GM12878 (cell line): ENCODE measurements around the gene RASA1. TPM values are rescaled to one million over a fixed set of nuclear protein-coding genes. Genes with fewer than 3 reads are reported as not detected.
A peak's percentile ranks its signal among the peaks of the same experiment; 100 is the strongest.

Experiments used
- BCL11A ChIP-seq: IDR thresholded peaks from 2 replicates; pipeline ENCODE4 v1.6.1; 2011; ENCODE audit warnings: low read depth, low read length
- BCL3 ChIP-seq: IDR thresholded peaks from 2 replicates; pipeline ENCODE4 v1.6.1; 2011; ENCODE audit warnings: borderline replicate concordance, low read depth, mild to moderate bottlenecking, moderate library complexity, low read length; ENCODE audit not compliant: insufficient read depth, poor library complexity, severe bottlenecking
- CREM ChIP-seq: IDR thresholded peaks from 2 replicates; pipeline ENCODE4 v1.6.1; 2014; ENCODE audit warnings: antibody characterized with exemption, low read depth
- EED ChIP-seq: sonication (generic); IDR thresholded peaks from 2 replicates; pipeline ENCODE4 v1.6.1; 2016; ENCODE audit warnings: antibody characterized with exemption, low read depth
- EP300 ChIP-seq, 2 experiments: fragments of 150-350 bp in 1 of 2; IDR thresholded peaks; 2 replicates each; pipeline ENCODE4 v1.6.1; 2011 to 2012; ENCODE audit warnings: low read depth in 2 of 2, low read length in 2 of 2, borderline replicate concordance in 1 of 2, improper control_type of control experiment in 1 of 2, inconsistent platforms in 1 of 2; ENCODE audit not compliant: control insufficient read depth in 1 of 2
- ETV6 ChIP-seq, 2 experiments: fragments of 450-650 bp in 1 of 2; IDR thresholded peaks in 1 of 2; conservative IDR thresholded peaks in 1 of 2; 2 replicates each; pipeline ENCODE4 v1.6.1; 2014; ENCODE audit warnings: antibody characterized with exemption in 1 of 2, borderline replicate concordance in 1 of 2, low read depth in 1 of 2, mild to moderate bottlenecking in 1 of 2, moderate library complexity in 1 of 2
- EZH2 ChIP-seq: IDR thresholded peaks from 2 replicates; pipeline ENCODE4 v1.6.1; 2012; ENCODE audit warnings: low read depth, mild to moderate bottlenecking, control low read depth, inconsistent platforms, low read length, borderline replicate concordance; ENCODE audit not compliant: control insufficient read depth
- IKZF1 ChIP-seq: fragments of 450-650 bp; conservative IDR thresholded peaks from 2 replicates; pipeline ENCODE4 v1.6.1; 2017; ENCODE audit warnings: antibody characterized with exemption, mild to moderate bottlenecking
- JUND ChIP-seq: IDR thresholded peaks from 2 replicates; pipeline ENCODE4 v1.6.1; 2012; ENCODE audit warnings: low read depth, mild to moderate bottlenecking, low read length, improper control_type of control experiment, moderate library complexity
- MLLT1 ChIP-seq: fragments of 450-650 bp; IDR thresholded peaks from 2 replicates; pipeline ENCODE4 v1.6.1; 2016; ENCODE audit warnings: mild to moderate bottlenecking
- MTA3 ChIP-seq: IDR thresholded peaks from 2 replicates; pipeline ENCODE4 v1.6.1; 2012; ENCODE audit warnings: low read length, inconsistent platforms, borderline replicate concordance
- MXI1 ChIP-seq: fragments of 150-350 bp; IDR thresholded peaks from 2 replicates; pipeline ENCODE4 v1.6.1; 2011; ENCODE audit warnings: low read depth, mild to moderate bottlenecking, inconsistent platforms, low read length, improper control_type of control experiment
- NFYB ChIP-seq: IDR thresholded peaks from 2 replicates; pipeline ENCODE4 v1.6.1; 2011; ENCODE audit warnings: low read depth, mild to moderate bottlenecking, low read length, improper control_type of control experiment, moderate library complexity; ENCODE audit not compliant: insufficient read depth
- PAX8 ChIP-seq: fragments of 450-650 bp; IDR thresholded peaks from 2 replicates; pipeline ENCODE4 v1.6.1; 2017; ENCODE audit warnings: mild to moderate bottlenecking, moderate library complexity
- POLR2A ChIP-seq: IDR thresholded peaks from 2 replicates; pipeline ENCODE4 v1.6.1; 2011; ENCODE audit warnings: low read depth, mild to moderate bottlenecking, low read length
- PRDM15 ChIP-seq: fragments of 450-650 bp; formaldehyde crosslinking; IDR thresholded peaks from 2 replicates; pipeline ENCODE4 v1.4.0; 2020; ENCODE audit warnings: mild to moderate bottlenecking, moderate library complexity
- SMARCA5 ChIP-seq: fragments of 450-650 bp; IDR thresholded peaks from 2 replicates; pipeline ENCODE4 v1.6.1; 2017; ENCODE audit warnings: mild to moderate bottlenecking
- SP1 ChIP-seq: IDR thresholded peaks from one replicate; pipeline ENCODE4 v1.6.1; 2011; ENCODE audit warnings: low read depth, low read length
- SREBF2 ChIP-seq: IDR thresholded peaks from 2 replicates; pipeline ENCODE4 v1.6.1; 2012; ENCODE audit warnings: mild to moderate bottlenecking, low read length
- STAT1 ChIP-seq: fragments of 450-650 bp; conservative IDR thresholded peaks from 2 replicates; pipeline ENCODE4 v1.6.1; 2014; ENCODE audit warnings: antibody characterized with exemption, mild to moderate bottlenecking
- polyA plus RNA-seq, 11 experiments: library from polyadenylated mRNA; depleted of rRNA in 4 of 11; unstranded in 6 of 11; stranded (reverse) in 5 of 11; fragments of >200 nt; fragmentation: Nextera tagmentation in 4 of 11; fragmentation: Illumina TruSeq in 1 of 11; extraction: Ambion mirVana in 4 of 11; extraction: Trizol in 1 of 11; gene quantifications; 1 replicate in 1 of 11; 2 replicates in 10 of 11; pipeline versions ENCODE4 v1.2.1 to v1.2.3, GENCODE V29; 2011 to 2016; ENCODE audit warnings: inconsistent platforms in 2 of 11, missing spikeins in 2 of 11, low read depth in 1 of 11
- total RNA-seq, 4 experiments: library from RNA; depleted of rRNA in 3 of 4; stranded (reverse); fragments of >200 nt in 3 of 4; fragmentation: Illumina TruSeq in 1 of 4; extraction: Trizol in 1 of 4; gene quantifications; 2 replicates each; pipeline versions ENCODE4 v1.2.1 to v1.2.3, GENCODE V29; 2013 to 2021
- TF ChIP-seq, protein P1 (sequence below): fragments of 450-650 bp; IDR thresholded peaks from 2 replicates; pipeline ENCODE4 v1.6.1; 2014; ENCODE audit warnings: mild to moderate bottlenecking
- TF ChIP-seq, protein P2 (sequence below): fragments of 450-650 bp; IDR thresholded peaks from 2 replicates; pipeline ENCODE4 v1.6.1; 2017; ENCODE audit warnings: low read depth, mild to moderate bottlenecking, moderate library complexity

Gene RASA1
- total and polyA plus RNA-seq, 10 of the 15 experiments (the other 5 are each of a cell fraction or from before 2014, with no cell fraction given) = 7.8 to 72.3 (median 21.8) TPM

DNA sequence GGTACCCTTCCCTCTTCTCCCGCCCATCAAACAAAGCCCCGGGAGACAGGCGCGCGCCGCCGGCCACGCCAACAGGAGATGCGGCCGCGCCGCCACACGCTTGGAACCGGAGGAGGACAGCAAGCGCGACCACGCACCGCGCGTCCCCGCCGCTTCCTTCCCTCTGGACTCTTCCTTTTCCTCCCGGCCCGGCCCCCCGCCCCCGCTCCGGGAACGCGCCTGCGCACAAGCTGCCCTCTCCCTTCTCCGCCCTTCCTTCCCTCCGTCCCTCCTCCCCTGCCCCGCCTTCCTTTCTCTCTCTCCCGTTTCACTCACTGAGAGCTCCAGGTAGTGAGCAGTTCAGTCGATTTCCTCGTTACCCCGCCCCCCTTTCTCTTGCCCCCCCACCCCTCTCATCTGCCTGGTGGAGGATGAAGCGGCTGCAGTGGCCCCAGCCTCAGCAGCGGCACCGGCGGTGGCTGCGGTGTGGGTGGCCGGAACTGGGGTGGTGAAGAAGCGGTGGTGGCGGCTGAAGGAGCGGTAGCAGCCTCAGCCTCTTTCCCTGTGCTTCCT lies at the start of gene RASA1 (continued):
- TF ChIP-seq MTA3 (no peak; the same call in 1 of the 2 replicates), CREM (no peak), SREBF2 (no peak), SMARCA5 (peak; percentile 56), EED (peak; percentile 91), SP1 (no peak), PAX8 (no peak), EP300 (IDR thresholded peaks at IDR 0.05; ENCODE audit: borderline replicate concordance in 1 of 2, control insufficient read depth in 1 of 2, low read depth in 2 of 2, low read length in 2 of 2) (no peak), EZH2 (no peak), ETV6 (conservative IDR thresholded peaks at IDR 0.05 in 1 of 2, IDR thresholded peaks at IDR 0.05 in 1 of 2; ENCODE audit: borderline replicate concordance in 1 of 2, low read depth in 1 of 2) (no peak; a peak in 2 of 4 replicates), JUND (no peak), MLLT1 (no peak), IKZF1 (peak; percentile 99), STAT1 (no peak), BCL3 (peak; percentile 37), POLR2A (peak; percentile 91), NFYB (no peak), BCL11A (0 out of 2 replicates have a peak, but pooled peaks have one; percentile 4), MXI1 (no peak), PRDM15 (CRISPR knock-in tag) (no peak)
- TF ChIP-seq, protein P1, sequence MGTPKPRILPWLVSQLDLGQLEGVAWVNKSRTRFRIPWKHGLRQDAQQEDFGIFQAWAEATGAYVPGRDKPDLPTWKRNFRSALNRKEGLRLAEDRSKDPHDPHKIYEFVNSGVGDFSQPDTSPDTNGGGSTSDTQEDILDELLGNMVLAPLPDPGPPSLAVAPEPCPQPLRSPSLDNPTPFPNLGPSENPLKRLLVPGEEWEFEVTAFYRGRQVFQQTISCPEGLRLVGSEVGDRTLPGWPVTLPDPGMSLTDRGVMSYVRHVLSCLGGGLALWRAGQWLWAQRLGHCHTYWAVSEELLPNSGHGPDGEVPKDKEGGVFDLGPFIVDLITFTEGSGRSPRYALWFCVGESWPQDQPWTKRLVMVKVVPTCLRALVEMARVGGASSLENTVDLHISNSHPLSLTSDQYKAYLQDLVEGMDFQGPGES = no peak
- TF ChIP-seq, protein P2, sequence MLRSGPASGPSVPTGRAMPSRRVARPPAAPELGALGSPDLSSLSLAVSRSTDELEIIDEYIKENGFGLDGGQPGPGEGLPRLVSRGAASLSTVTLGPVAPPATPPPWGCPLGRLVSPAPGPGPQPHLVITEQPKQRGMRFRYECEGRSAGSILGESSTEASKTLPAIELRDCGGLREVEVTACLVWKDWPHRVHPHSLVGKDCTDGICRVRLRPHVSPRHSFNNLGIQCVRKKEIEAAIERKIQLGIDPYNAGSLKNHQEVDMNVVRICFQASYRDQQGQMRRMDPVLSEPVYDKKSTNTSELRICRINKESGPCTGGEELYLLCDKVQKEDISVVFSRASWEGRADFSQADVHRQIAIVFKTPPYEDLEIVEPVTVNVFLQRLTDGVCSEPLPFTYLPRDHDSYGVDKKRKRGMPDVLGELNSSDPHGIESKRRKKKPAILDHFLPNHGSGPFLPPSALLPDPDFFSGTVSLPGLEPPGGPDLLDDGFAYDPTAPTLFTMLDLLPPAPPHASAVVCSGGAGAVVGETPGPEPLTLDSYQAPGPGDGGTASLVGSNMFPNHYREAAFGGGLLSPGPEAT = no peak
